ENCODE results near the gene MPO.

The MPO gene

GRCh38 chr17:58268774-58269556 lies 11.8 kb downstream of the MPO start:
- in situ Hi-C loops (cut with HindIII; ENCODE audit: low sequenced_read_pairs): no loop called here
- TF ChIP-seq CTCF (IDR thresholded peaks at IDR 0.05; ENCODE audit: low read depth, low read length, missing control alignments): no peak
- DNase-seq (ENCODE audit: low read depth): no peak
- no peak overlapping the region for H3K4me3 ChIP-seq (ENCODE audit: low read depth, low read length)

GRCh38 chr17:58268326-58268725 lies 12.4 kb downstream of the MPO start:
- no peak for TF ChIP-seq CTCF (IDR thresholded peaks at IDR 0.05; ENCODE audit: low read depth, low read length, missing control alignments)
- no peak for DNase-seq (ENCODE audit: low read depth)
- H3K4me3 ChIP-seq (ENCODE audit: low read depth, low read length): no peak overlapping the region
- in situ Hi-C loops (cut with HindIII; ENCODE audit: low sequenced_read_pairs): no loop called here

- TF ChIP-seq CTCF (IDR thresholded peaks at IDR 0.05; ENCODE audit: low read depth, low read length, missing control alignments): no peak
- DNase-seq (ENCODE audit: low read depth): no peak
- in situ Hi-C loops (cut with HindIII; ENCODE audit: low sequenced_read_pairs): no loop called here
- H3K4me3 ChIP-seq (ENCODE audit: low read depth, low read length): no peak overlapping the region
Observed at GRCh38 chr17:58267347-58268324, 13.1 kb downstream of the MPO start.

GRCh38 chr17:58265902-58266875 lies 14.5 kb downstream of the MPO start:
- TF ChIP-seq CTCF (IDR thresholded peaks at IDR 0.05; ENCODE audit: low read depth, low read length, missing control alignments): no peak
- DNase-seq (ENCODE audit: low read depth): no peak
- in situ Hi-C loops (cut with HindIII; ENCODE audit: low sequenced_read_pairs): no loop called here
- no peak overlapping the region for H3K4me3 ChIP-seq (ENCODE audit: low read depth, low read length)

GRCh38 chr17:58265271-58265670 lies 15.5 kb downstream of the MPO start:
- no peak overlapping the region for H3K4me3 ChIP-seq (ENCODE audit: low read depth, low read length)
- DNase-seq (ENCODE audit: low read depth): no peak
- in situ Hi-C loops (cut with HindIII; ENCODE audit: low sequenced_read_pairs): no loop called here
- TF ChIP-seq CTCF (IDR thresholded peaks at IDR 0.05; ENCODE audit: low read depth, low read length, missing control alignments): no peak
